Measurements from ENCODE around the gene FHL3.
A peak's percentile ranks its signal among the peaks of the same experiment; 100 is the strongest.

Gene FHL3

DNA sequence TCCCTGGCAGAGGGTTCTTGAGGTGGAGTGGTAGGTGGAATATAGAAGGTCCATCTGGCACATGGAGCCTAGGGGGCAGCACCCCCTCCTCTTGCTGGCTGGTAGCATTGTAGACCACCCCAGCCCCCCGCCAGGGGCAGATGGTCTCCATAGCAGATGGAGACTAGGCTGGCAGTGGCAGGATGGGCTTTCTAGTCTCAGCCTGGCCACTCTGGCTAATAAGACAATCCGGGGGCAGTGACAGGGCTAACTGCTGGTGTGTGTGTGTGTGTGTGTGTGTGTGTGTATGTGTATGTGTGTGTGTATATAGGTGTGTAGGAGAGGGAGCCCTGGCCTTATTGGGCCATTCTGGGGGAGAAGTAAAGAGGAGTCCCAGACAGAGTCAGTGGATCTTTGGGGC is 23.4 kb upstream of the FHL3 start:
- CTCF ChIA-PET, result interaction anchor here (1.1 to 6.6 kb wide), 8 partner anchors 9 to 804 kb away, joined by 3 to 58 read pairs (median 20); partner anchors contain the start of gene UTP11
- no peak for DNase-seq (ENCODE audit: extremely low spot score)
- POLR2A ChIA-PET, result interaction anchor here (0.7 kb wide), 1 partner anchor 22 kb away, joined by 3 read pairs; no protein-coding TSS in a partner anchor
- TF ChIP-seq, protein P1, sequence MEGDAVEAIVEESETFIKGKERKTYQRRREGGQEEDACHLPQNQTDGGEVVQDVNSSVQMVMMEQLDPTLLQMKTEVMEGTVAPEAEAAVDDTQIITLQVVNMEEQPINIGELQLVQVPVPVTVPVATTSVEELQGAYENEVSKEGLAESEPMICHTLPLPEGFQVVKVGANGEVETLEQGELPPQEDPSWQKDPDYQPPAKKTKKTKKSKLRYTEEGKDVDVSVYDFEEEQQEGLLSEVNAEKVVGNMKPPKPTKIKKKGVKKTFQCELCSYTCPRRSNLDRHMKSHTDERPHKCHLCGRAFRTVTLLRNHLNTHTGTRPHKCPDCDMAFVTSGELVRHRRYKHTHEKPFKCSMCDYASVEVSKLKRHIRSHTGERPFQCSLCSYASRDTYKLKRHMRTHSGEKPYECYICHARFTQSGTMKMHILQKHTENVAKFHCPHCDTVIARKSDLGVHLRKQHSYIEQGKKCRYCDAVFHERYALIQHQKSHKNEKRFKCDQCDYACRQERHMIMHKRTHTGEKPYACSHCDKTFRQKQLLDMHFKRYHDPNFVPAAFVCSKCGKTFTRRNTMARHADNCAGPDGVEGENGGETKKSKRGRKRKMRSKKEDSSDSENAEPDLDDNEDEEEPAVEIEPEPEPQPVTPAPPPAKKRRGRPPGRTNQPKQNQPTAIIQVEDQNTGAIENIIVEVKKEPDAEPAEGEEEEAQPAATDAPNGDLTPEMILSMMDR (IDR thresholded peaks at IDR 0.05; ENCODE audit: control extremely low read depth, extremely low read depth, low read depth, missing control alignments), result no peak

DNA sequence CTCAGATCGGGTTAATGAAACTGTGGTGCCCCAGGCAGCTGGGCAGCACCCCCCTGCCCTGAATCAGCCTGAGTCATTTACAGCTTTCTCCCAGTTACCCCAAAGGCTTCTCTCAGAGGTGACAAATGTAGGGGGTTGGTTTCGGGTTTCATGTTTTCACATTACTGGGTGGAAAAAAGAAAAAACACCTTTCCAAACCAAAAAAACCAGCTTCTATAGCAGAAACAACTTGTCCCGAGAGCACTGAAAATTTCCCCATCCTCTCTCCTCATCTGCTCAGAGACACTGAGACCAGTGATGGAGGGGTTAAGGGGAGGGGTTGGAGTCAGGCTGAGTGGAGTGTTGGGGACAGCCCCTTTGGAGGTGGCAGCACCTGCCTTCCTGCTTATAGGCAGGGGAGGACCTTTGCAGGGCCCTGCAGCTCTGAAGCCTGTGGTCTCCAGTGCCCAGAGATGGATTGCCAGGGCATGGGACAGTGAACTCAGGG is 22.8 kb upstream of the FHL3 start:
- TF ChIP-seq, protein P1 (IDR thresholded peaks at IDR 0.05; ENCODE audit: control extremely low read depth, extremely low read depth, low read depth, missing control alignments), result no peak
- DNase-seq (ENCODE audit: extremely low spot score), result peak; percentile 84
- POLR2A ChIA-PET, result interaction anchor here (0.7 to 1.1 kb wide), 2 partner anchors 15 to 23 kb away, joined by 3 to 7 read pairs; partner anchors contain the start of gene UTP11
- CTCF ChIA-PET, result interaction anchor here (0.9 to 6.6 kb wide), 17 partner anchors 9 to 807 kb away, joined by 3 to 58 read pairs (median 7); partner anchors contain the start of gene UTP11

DNA sequence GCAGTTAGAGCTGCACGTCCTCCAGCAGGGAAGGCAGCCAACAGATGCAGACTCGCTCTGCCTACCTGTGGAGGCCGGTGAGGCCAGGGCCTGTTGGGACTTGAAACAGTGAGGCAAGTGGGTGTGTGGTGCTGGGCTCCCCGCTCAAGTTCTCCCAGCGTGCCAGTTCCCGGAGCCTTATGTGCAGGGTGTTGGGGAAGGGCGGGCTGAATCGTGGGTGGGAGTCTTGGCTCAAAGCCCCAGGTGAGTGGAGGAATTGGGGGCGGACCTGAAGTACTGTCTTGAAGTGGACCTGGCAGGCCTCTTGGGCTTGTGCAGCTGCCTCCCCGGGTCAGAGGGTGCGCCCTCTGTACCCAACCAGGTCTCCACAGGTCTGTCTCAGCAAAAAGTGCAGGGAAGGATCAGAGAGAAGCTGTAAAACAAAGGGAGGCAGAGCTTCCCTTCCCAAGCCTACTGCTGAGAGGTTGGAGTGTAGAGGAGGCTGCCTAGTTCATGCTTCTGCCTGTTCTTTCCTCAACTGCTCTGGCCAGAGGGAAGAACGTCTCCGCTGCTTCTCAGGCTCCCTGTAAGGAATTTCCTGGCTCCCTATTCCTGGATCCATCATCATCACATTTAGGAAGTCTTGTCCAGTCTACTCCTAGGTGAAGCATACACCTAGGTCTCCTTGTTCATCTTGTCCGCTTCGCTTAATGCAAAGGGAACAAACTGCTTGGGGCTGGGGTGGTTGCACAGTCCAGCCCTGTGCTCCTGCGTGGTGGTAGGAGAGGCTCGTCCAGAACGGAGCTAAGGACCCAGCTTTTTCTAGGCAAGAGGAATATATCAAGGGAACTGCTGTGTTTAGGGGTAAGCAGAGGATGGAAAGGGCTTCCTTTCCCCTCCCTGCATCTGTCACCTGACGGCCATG is 22.1 kb upstream of the FHL3 start:
- TF ChIP-seq, protein P1 (IDR thresholded peaks at IDR 0.05; ENCODE audit: control extremely low read depth, extremely low read depth, low read depth, missing control alignments), result no peak
- no peak for DNase-seq (ENCODE audit: extremely low spot score)
- ChIA-PET CTCF (interaction anchor here (0.9 to 6.6 kb wide), 27 partner anchors 9 to 810 kb away, joined by 3 to 58 read pairs (median 4); partner anchors contain the start of genes POU3F1 and UTP11), POLR2A (interaction anchor here (0.5 to 1.1 kb wide), 3 partner anchors 15 to 833 kb away, joined by 3 to 7 read pairs (median 3); partner anchors contain the start of gene UTP11)

DNA sequence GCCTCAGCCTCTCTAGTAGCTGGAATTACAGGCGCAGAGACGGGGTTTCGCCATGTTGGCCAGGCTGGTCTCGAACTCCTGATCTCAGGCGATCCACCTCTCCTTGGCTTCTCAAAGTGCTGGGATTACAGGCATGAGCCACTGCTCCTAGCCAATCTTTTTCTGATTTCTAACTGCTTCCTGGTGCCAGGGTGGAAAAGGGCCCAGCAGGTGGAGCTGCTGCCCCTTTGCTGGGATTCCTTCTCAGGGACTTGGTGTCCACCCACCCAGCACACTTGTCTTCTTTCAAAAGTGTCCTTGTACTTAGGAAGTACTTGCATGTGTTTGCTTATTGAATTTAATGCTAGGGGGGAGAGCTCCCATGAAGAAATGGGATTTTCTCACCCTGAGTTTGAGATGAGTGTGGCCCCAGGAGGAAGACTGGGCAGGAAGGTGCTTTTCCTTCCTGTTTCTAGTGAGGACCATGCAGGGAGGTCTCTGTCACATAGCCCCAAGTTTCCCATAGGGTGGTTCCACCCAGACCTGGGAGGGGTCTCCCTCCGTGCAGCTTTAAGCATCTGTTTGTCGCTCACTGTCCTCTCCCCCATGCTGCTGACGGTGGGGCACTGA is 21.4 kb upstream of the FHL3 start:
- CTCF ChIA-PET, result interaction anchor here (1.0 to 6.6 kb wide), 23 partner anchors 8 to 811 kb away, joined by 3 to 58 read pairs (median 4); partner anchors contain the start of genes POU3F1 and UTP11
- POLR2A ChIA-PET, result interaction anchor here (0.5 kb wide), 1 partner anchor 834 kb away, joined by 3 read pairs; no protein-coding TSS in a partner anchor
- DNase-seq (ENCODE audit: extremely low spot score), result peak; percentile 61
- TF ChIP-seq, protein P1 (IDR thresholded peaks at IDR 0.05; ENCODE audit: control extremely low read depth, extremely low read depth, low read depth, missing control alignments), result peak; percentile 71

DNA sequence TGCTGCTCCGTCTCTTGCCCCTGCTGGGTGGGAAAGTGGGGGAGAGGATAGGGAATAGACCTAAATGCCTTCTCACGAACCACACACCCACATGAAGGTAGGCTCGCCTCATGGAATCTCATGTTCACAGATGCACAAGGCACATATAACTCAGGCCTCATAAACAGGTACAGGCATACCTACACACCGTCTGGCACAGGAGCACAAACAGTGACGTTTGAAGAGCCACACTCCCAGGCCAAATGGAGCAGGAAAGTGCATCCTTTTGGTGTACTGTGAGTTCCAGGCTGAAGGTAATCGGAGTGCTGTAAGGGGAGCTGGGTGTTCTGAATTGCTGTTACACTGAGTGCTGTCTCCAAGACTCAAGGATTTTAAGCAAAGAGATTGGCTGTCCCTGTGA is 20.4 kb upstream of the FHL3 start:
- ChIA-PET CTCF (interaction anchor here (0.8 to 6.6 kb wide), 11 partner anchors 7 to 812 kb away, joined by 3 to 58 read pairs (median 5); partner anchors contain the start of gene UTP11), POLR2A (no interaction called here)
- TF ChIP-seq, protein P1 (IDR thresholded peaks at IDR 0.05; ENCODE audit: control extremely low read depth, extremely low read depth, low read depth, missing control alignments), result no peak
- no peak for DNase-seq (ENCODE audit: extremely low spot score)

DNA sequence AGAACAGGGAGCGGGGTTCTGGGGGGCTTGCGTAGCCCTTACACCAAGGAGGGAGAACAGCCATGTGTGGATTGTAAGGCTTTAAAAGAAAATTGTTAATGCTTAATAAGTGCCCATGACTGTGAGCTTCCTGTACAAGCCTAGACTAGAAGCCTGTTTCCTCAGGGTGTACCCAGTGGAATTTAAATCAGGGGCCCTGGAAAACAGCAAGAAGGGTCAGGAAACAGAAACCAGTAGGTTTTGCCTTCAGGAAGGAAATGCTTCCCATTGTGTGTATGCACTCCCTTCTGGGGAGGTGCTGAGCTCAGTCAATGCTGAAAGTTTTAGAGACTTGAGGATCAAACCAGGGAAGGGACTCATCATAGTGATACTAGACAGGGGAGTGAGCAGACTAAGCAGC is 19.9 kb upstream of the FHL3 start:
- no peak for DNase-seq (ENCODE audit: extremely low spot score)
- CTCF ChIA-PET, result interaction anchor here (0.8 to 6.6 kb wide), 5 partner anchors 7 to 810 kb away, joined by 4 to 58 read pairs (median 10); no protein-coding TSS in a partner anchor
- POLR2A ChIA-PET, result no interaction called here
- TF ChIP-seq, protein P1 (IDR thresholded peaks at IDR 0.05; ENCODE audit: control extremely low read depth, extremely low read depth, low read depth, missing control alignments), result no peak

All from GM10248 (cell line).